Neural crest cell (in vitro differentiated cells): Measurements from ENCODE around the gene PAPOLA. TPM values are rescaled to one million over a fixed set of nuclear protein-coding genes. Genes with fewer than 3 reads are reported as not detected.
"Not testable (repeated sequence)": the region's sequence is repeated elsewhere in the genome, so short reads cannot be mapped to it uniquely, and the experiment has no call there.

Experiments used
- DNase-seq: peaks from one replicate; pipeline ENCODE4 v3.0.0; 2021; ENCODE audit warnings: low read depth, mixed read lengths, low spot score
- H3K27ac Mint-ChIP-seq: one replicate; pipeline ENCODE4 v1.8.0; 2021; ENCODE audit warnings: mild to moderate bottlenecking, mixed read lengths; ENCODE audit not compliant: unreplicated experiment
- H3K27me3 Mint-ChIP-seq: 2 replicates; pipeline ENCODE4 v1.8.0; 2021; ENCODE audit warnings: low read depth, mild to moderate bottlenecking, mixed read lengths
- H3K36me3 Mint-ChIP-seq: 2 replicates; pipeline ENCODE4 v1.8.0; 2021; ENCODE audit warnings: low read depth, mild to moderate bottlenecking, mixed read lengths
- H3K4me1 Mint-ChIP-seq: 2 replicates; pipeline ENCODE4 v1.8.0; 2021; ENCODE audit warnings: mixed read lengths
- H3K4me3 Mint-ChIP-seq: one replicate; pipeline ENCODE4 v1.8.0; 2021; ENCODE audit warnings: mild to moderate bottlenecking, mixed read lengths
- H3K9me3 Mint-ChIP-seq: 2 replicates; pipeline ENCODE4 v1.8.0; 2021; ENCODE audit warnings: mixed read lengths
- total RNA-seq: library from RNA; stranded (reverse); gene quantifications from 2 replicates; pipeline ENCODE4 v1.2.1, GENCODE V29; 2021
- TF ChIP-seq, protein P1 (sequence below): fragments of 200-600 bp; sonication (generic); conservative IDR thresholded peaks from 2 replicates; pipeline ENCODE4 v1.5.0; 2021; ENCODE audit warnings: antibody characterized with exemption, mild to moderate bottlenecking

PAPOLA gene
- total RNA-seq, 1 donor from 2014 or later, result 215 TPM

DNA sequence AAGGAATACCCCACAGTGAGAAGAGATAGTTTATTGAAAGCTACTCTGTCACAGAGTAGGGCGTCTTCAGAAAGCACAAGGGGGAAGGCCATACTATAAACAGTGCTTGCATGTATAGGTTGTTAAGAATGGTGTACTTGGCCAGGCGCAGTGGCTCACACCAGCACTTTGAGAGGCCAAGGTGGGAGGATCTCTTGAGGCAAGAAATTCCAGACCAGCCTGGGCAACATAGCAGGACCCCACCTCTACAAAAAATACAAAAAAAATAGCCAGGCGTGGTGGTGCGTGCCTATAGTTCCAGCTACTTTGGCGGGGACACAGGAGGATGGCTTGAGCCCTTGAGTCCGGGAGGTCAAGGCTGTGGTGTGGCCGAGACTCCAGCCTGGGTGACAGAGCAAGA, 38.0 kb upstream of the PAPOLA start:
- H3K4me3 Mint-ChIP-seq, result no peak overlapping the region
- H3K9me3 Mint-ChIP-seq, result peaks cover 3% of the 10 kb centered on the region
- no peaks in the 10 kb centered on the region for H3K27me3 Mint-ChIP-seq
- TF ChIP-seq, protein P1, sequence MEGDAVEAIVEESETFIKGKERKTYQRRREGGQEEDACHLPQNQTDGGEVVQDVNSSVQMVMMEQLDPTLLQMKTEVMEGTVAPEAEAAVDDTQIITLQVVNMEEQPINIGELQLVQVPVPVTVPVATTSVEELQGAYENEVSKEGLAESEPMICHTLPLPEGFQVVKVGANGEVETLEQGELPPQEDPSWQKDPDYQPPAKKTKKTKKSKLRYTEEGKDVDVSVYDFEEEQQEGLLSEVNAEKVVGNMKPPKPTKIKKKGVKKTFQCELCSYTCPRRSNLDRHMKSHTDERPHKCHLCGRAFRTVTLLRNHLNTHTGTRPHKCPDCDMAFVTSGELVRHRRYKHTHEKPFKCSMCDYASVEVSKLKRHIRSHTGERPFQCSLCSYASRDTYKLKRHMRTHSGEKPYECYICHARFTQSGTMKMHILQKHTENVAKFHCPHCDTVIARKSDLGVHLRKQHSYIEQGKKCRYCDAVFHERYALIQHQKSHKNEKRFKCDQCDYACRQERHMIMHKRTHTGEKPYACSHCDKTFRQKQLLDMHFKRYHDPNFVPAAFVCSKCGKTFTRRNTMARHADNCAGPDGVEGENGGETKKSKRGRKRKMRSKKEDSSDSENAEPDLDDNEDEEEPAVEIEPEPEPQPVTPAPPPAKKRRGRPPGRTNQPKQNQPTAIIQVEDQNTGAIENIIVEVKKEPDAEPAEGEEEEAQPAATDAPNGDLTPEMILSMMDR, result no peak
- H3K4me1 Mint-ChIP-seq, result no peaks in the 10 kb centered on the region
- no peak overlapping the region for H3K27ac Mint-ChIP-seq
- DNase-seq, result no peak
- H3K36me3 Mint-ChIP-seq, result no peaks in the 10 kb centered on the region

DNA sequence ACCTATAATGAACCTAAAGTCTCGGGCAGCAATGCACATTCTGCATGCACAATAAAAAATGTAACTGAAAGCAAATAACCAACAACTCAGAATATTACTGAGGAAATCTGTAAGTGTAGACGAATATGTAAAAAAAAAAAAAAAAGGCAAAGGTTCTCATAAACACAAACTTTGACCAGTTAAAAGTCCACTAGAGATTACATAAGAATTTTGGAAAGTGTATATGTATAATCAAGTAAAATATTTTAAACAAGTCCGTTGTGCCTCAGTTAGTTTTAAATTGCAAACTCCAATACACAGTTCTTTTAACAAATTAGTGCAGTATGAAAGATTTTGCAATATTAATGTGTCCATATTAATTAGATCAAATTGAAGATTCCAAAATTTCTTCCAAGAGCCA, 35.3 kb upstream of the PAPOLA start:
- Mint-ChIP-seq H3K4me1 (no peaks in the 10 kb centered on the region), H3K36me3 (no peaks in the 10 kb centered on the region), H3K27me3 (no peaks in the 10 kb centered on the region), H3K9me3 (peaks cover 3% of the 10 kb centered on the region), H3K4me3 (no peak overlapping the region), H3K27ac (no peak overlapping the region)
- DNase-seq, result no peak
- TF ChIP-seq, protein P1, result no peak

DNA sequence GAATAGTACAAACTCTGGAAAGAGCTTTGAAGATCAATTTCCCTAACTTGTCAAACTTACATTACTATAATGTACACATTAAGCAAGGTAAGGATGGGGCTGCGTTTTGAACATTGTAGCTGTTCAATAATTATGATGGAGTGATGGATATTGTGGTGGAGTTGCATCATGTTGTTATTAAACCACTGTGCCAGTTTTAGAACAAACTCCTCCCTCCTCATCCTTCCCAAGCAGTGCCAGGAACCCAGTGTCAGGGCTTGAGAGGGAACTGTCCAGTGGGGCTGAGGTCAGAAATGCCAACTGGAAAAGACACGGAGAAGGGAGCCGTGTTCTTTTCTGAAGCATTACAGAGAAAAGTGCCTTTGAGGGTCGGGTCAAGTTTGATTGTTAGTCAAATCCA, 31.9 kb upstream of the PAPOLA start:
- Mint-ChIP-seq H3K4me1 (no peaks in the 10 kb centered on the region), H3K36me3 (no peaks in the 10 kb centered on the region), H3K9me3 (no peaks in the 10 kb centered on the region), H3K4me3 (no peak overlapping the region), H3K27me3 (no peaks in the 10 kb centered on the region), H3K27ac (no peak overlapping the region)
- DNase-seq, result no peak
- TF ChIP-seq, protein P1, result no peak

DNA sequence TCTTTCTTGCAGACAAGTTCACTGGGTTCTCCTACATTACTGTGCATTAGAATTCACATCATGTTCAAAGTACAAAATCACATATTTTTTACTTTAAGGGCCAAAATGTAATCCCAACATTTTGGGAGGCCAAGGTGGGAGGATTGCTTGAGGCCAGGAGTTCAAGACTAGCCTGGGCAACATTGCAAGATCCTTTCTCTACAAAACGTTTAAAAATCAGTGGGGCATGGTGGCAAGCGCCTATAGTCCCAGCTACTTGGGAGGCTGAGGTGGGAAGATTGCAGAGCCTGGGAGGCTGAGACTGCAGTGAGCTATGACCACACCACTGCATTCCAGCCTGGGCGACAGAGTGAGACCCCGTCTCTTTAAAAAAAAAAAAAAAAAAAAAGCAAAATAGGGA, 31.2 kb upstream of the PAPOLA start:
- not testable (repeated sequence) for H3K27me3 Mint-ChIP-seq, H3K4me1 Mint-ChIP-seq, H3K9me3 Mint-ChIP-seq, H3K4me3 Mint-ChIP-seq, DNase-seq, H3K36me3 Mint-ChIP-seq, H3K27ac Mint-ChIP-seq

DNA sequence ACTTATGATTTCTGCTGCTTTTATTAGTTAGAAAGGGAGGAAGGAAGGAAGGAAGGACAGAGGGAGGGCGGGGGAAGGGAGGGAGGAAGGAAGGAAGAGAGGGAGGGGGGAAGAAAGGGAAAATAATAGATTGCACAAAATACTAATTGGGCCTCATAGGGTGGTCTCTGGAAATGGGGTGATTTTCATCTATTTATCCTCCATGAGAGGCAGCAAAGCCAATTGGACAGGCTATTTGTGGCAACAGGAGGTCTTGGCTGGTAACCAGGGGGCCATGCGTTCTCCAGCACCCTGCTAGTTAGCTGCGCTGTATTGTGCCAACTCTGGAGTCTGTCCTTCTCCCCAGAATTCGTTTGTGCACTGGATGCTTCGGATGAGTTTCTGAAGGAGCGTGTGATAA, 24.1 kb upstream of the PAPOLA start:
- TF ChIP-seq, protein P1, result no peak
- no peak overlapping the region for H3K27ac Mint-ChIP-seq
- H3K27me3 Mint-ChIP-seq, result no peaks in the 10 kb centered on the region
- no peak for DNase-seq
- H3K4me1 Mint-ChIP-seq, result no peaks in the 10 kb centered on the region
- no peaks in the 10 kb centered on the region for H3K9me3 Mint-ChIP-seq
- H3K36me3 Mint-ChIP-seq, result no peaks in the 10 kb centered on the region
- H3K4me3 Mint-ChIP-seq, result no peak overlapping the region

DNA sequence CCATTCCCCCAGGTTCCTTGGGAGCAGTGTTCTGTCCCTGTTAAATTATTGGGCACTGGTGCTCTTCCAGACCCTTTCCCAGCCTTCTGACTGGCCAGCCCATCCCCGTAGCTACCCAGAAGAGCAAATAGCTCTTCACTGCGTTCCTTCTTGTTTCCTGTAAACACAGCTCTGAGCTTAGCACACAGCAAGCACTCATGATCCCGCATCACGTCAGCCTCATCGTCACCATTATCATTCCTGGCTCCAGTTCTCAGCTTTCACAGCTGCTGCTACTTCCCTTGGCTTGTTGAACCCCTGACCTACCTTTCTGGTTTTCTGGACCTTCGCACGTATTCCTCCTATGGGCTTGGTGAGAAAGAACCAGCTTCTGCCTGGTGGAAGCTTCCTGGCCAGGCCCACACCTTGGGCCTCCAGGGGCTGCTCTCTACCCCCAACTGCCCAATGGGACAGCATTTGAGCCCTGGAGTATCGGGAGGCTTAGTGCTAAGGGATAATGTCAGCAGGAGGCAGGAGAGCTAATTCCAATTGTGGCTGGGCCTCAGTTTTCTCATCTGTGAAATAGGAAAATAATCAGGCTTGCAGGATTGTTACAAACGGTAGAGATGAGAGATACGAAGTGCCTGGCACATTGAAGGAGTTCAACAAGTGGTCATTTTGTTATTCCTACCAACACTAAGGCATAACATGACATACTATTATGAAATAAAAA, 22.6 kb upstream of the PAPOLA start:
- H3K27ac Mint-ChIP-seq, result no peak overlapping the region
- no peak overlapping the region for H3K4me3 Mint-ChIP-seq
- H3K9me3 Mint-ChIP-seq, result no peaks in the 10 kb centered on the region
- H3K36me3 Mint-ChIP-seq, result no peaks in the 10 kb centered on the region
- TF ChIP-seq, protein P1, result no peak
- H3K27me3 Mint-ChIP-seq, result no peaks in the 10 kb centered on the region
- H3K4me1 Mint-ChIP-seq, result no peaks in the 10 kb centered on the region
- no peak for DNase-seq
